ENCODE data around the gene TMEM62.

TMEM62 gene

GRCh38 chr15:43212299-43212698, 78.9 kb downstream of the TMEM62 start:
- no peak for TF ChIP-seq CTCF (IDR thresholded peaks at IDR 0.05; ENCODE audit: low read depth, low read length)
- DNase-seq (ENCODE audit: extremely low read depth, low read depth), result no peak

GRCh38 chr15:43212951-43213350, 79.6 kb downstream of the TMEM62 start:
- TF ChIP-seq CTCF (IDR thresholded peaks at IDR 0.05; ENCODE audit: low read depth, low read length), result no peak

GRCh38 chr15:43213466-43213865, 80.1 kb downstream of the TMEM62 start:
- no peak for TF ChIP-seq CTCF (IDR thresholded peaks at IDR 0.05; ENCODE audit: low read depth, low read length)
- no peak for DNase-seq (ENCODE audit: extremely low read depth, low read depth)

More at GRCh38 chr15:43212951-43213350, 79.6 kb downstream of the TMEM62 start:
- DNase-seq (ENCODE audit: extremely low read depth, low read depth), result no peak

- no peak for DNase-seq (ENCODE audit: extremely low read depth, low read depth)
- no peak for TF ChIP-seq CTCF (IDR thresholded peaks at IDR 0.05; ENCODE audit: low read depth, low read length)
Measured at GRCh38 chr15:43214169-43214568, 80.8 kb downstream of the TMEM62 start.

- TF ChIP-seq CTCF (IDR thresholded peaks at IDR 0.05; ENCODE audit: low read depth, low read length), result no peak
- no peak for DNase-seq (ENCODE audit: extremely low read depth, low read depth)
Measured at GRCh38 chr15:43214592-43215295, 81.4 kb downstream of the TMEM62 start.

- no peak for DNase-seq (ENCODE audit: extremely low read depth, low read depth)
- TF ChIP-seq CTCF (IDR thresholded peaks at IDR 0.05; ENCODE audit: low read depth, low read length), result no peak
Measured at GRCh38 chr15:43215961-43216360, 82.6 kb downstream of the TMEM62 start.

GRCh38 chr15:43218908-43219706, 85.7 kb downstream of the TMEM62 start:
- no peak; the same call in 1 of the 2 replicates for TF ChIP-seq CTCF (IDR thresholded peaks at IDR 0.05; ENCODE audit: low read depth, low read length)

More at GRCh38 chr15:43218908-43219706, 85.7 kb downstream of the TMEM62 start:
- DNase-seq (ENCODE audit: extremely low read depth, low read depth), result no peak

Data from AG09319 (cell line).